ENCODE results near the gene KY.

DNA sequence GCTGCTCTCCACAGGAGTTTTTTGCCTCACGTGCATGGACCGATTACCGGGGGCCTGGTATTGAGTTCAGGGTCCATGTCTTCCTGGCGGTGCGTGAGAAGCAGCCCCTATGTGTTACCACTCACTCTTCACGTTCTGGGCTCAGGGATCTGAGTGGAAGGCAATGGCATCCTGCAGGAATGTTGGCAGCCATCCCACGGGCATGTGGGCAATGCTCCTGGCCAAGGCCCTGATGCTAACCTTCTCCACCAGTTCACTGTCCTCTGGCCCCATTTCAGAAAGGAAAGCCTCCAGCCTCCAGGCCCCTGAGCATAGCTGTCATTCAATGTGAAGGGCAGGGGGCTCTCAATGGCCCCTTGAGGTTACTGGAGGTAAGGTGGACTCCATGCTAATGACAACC, 43.0 kb upstream of the KY start:
- TF ChIP-seq, protein P1, sequence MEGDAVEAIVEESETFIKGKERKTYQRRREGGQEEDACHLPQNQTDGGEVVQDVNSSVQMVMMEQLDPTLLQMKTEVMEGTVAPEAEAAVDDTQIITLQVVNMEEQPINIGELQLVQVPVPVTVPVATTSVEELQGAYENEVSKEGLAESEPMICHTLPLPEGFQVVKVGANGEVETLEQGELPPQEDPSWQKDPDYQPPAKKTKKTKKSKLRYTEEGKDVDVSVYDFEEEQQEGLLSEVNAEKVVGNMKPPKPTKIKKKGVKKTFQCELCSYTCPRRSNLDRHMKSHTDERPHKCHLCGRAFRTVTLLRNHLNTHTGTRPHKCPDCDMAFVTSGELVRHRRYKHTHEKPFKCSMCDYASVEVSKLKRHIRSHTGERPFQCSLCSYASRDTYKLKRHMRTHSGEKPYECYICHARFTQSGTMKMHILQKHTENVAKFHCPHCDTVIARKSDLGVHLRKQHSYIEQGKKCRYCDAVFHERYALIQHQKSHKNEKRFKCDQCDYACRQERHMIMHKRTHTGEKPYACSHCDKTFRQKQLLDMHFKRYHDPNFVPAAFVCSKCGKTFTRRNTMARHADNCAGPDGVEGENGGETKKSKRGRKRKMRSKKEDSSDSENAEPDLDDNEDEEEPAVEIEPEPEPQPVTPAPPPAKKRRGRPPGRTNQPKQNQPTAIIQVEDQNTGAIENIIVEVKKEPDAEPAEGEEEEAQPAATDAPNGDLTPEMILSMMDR (IDR thresholded peaks at IDR 0.05 in 2 of 3, conservative IDR thresholded peaks at IDR 0.05 in 1 of 3; ENCODE audit: control insufficient read depth in 2 of 3, extremely low read depth in 1 of 3, insufficient read depth in 1 of 3, low read depth in 3 of 3, low read length in 3 of 3): no peak
- no peak for TF ChIP-seq POLR2AphosphoS5 (IDR thresholded peaks at IDR 0.05; ENCODE audit: low read length)
- no peak for TF ChIP-seq BHLHE40 (IDR thresholded peaks at IDR 0.05; ENCODE audit: borderline replicate concordance in 1 of 2, low read depth in 2 of 2, low read length in 1 of 2)
- TF ChIP-seq SPI1 (IDR thresholded peaks at IDR 0.05; ENCODE audit: borderline replicate concordance, insufficient read depth, low read depth, low read length): no peak
- TF ChIP-seq IRF5 (IDR thresholded peaks at IDR 0.05; ENCODE audit: borderline replicate concordance): no peak
- TF ChIP-seq POLR2A (IDR thresholded peaks at IDR 0.05; ENCODE audit: low read depth, low read length): no peak
- TF ChIP-seq, protein P2, sequence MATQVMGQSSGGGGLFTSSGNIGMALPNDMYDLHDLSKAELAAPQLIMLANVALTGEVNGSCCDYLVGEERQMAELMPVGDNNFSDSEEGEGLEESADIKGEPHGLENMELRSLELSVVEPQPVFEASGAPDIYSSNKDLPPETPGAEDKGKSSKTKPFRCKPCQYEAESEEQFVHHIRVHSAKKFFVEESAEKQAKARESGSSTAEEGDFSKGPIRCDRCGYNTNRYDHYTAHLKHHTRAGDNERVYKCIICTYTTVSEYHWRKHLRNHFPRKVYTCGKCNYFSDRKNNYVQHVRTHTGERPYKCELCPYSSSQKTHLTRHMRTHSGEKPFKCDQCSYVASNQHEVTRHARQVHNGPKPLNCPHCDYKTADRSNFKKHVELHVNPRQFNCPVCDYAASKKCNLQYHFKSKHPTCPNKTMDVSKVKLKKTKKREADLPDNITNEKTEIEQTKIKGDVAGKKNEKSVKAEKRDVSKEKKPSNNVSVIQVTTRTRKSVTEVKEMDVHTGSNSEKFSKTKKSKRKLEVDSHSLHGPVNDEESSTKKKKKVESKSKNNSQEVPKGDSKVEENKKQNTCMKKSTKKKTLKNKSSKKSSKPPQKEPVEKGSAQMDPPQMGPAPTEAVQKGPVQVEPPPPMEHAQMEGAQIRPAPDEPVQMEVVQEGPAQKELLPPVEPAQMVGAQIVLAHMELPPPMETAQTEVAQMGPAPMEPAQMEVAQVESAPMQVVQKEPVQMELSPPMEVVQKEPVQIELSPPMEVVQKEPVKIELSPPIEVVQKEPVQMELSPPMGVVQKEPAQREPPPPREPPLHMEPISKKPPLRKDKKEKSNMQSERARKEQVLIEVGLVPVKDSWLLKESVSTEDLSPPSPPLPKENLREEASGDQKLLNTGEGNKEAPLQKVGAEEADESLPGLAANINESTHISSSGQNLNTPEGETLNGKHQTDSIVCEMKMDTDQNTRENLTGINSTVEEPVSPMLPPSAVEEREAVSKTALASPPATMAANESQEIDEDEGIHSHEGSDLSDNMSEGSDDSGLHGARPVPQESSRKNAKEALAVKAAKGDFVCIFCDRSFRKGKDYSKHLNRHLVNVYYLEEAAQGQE (IDR thresholded peaks at IDR 0.05; ENCODE audit: low read depth, low read length): no peak
- no peak for TF ChIP-seq EP300 (IDR thresholded peaks at IDR 0.05; ENCODE audit: borderline replicate concordance in 1 of 2, control insufficient read depth in 1 of 2, low read depth in 2 of 2, low read length in 2 of 2)
